ENCODE results near the gene HBQ1.
"Not testable (repeated sequence)": the region's sequence is repeated elsewhere in the genome, so short reads cannot be mapped to it uniquely, and the experiment has no call there.

HBQ1 gene

DNA sequence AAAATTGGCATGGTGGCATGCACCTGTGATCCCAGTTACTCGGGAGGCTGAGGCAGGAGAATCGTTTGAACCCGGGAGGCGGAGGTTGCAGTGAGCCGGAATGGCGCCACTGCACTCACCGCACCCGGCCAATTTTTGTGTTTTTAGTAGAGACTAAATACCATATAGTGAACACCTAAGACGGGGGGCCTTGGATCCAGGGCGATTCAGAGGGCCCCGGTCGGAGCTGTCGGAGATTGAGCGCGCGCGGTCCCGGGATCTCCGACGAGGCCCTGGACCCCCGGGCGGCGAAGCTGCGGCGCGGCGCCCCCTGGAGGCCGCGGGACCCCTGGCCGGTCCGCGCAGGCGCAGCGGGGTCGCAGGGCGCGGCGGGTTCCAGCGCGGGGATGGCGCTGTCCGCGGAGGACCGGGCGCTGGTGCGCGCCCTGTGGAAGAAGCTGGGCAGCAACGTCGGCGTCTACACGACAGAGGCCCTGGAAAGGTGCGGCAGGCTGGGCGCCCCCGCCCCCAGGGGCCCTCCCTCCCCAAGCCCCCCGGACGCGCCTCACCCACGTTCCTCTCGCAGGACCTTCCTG, at the start of gene HBQ1:
HBQ1 (plus strand) TSS at position 359 of the 575 bp plus-strand sequence; CDS start at position 387, 28 bp downstream.
- no peak for DNase-seq (ENCODE audit: low read depth in 2 of 2)

- no peak for DNase-seq (ENCODE audit: low read depth in 2 of 2)
These were observed 49.6 kb upstream of the HBQ1 start for GRCh38 chr16:130533-131173.

- DNase-seq (ENCODE audit: low read depth in 2 of 2): no peak
These were observed 48.1 kb upstream of the HBQ1 start for GRCh38 chr16:132120-132519.

DNA sequence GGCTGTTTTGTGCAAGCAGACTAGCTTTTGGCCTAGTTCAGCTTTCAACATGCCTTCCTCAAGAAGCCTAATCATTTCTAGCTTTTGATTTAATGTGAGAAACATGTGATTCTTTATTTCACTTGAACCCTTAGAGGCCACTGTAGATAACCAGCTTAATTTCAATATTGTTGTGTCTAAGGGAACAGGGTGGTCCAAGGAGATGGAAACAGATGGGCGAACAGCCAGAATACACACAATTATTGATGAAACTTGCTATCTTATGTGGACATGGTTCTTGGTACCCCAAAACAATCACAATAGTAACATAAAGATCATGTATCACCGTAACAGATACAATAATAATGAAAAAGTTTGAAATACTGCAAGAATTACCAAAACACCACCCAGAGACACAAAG, 46.5 kb upstream of the HBQ1 start:
- no peak for DNase-seq (ENCODE audit: low read depth in 2 of 2)

DNA sequence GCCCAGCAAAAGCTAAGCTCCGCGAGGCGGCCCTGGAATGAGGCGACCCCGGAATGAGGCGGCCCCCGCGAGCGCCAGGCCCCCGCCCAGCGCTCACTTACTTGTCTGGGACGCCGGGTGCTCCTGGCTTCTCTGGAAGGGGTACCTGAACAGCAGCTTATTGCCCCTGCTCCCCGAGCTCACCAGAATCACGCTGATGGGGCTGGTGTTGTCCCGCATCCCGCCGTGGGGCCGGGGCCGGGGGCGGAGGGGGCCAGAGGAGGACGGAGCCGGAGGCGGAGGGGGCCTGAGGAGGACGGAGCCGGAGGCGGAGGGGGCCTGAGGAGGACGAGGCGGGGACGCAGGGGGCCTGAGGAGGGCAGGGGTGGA, 42.2 kb upstream of the HBQ1 start:
- DNase-seq (ENCODE audit: low read depth in 2 of 2): no peak

- no peak for DNase-seq (ENCODE audit: low read depth in 2 of 2)
These were observed 39.9 kb upstream of the HBQ1 start for GRCh38 chr16:140175-140857.

GRCh38 chr16:142405-142967, 37.8 kb upstream of the HBQ1 start:
- DNase-seq (ENCODE audit: low read depth in 2 of 2): no peak

GRCh38 chr16:143047-143446, 37.2 kb upstream of the HBQ1 start:
- no peak for DNase-seq (ENCODE audit: low read depth in 2 of 2)

GRCh38 chr16:143456-143855, 36.8 kb upstream of the HBQ1 start:
- DNase-seq (ENCODE audit: low read depth in 2 of 2): no peak

GRCh38 chr16:144797-145252, 35.4 kb upstream of the HBQ1 start:
- no peak for DNase-seq (ENCODE audit: low read depth in 2 of 2)

DNA sequence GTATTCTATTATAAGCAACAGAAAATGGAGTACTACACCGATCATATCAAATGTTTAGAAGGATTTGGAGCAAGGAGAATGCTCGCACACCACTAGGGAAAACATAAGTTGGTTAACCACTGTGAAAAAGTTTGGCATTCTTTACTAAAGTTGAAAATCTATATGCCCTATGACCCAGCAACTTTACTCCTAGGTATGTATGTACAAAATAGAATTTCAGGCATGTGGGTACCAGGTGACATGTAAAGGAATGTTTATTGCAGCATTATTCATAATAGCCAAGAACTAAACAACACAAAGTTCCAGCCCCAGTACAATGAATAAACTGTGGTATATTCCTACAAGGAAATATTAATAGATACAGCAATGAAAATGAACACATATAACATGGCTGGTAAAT, 33.6 kb upstream of the HBQ1 start:
- no peak for DNase-seq (ENCODE audit: low read depth in 2 of 2)

DNA sequence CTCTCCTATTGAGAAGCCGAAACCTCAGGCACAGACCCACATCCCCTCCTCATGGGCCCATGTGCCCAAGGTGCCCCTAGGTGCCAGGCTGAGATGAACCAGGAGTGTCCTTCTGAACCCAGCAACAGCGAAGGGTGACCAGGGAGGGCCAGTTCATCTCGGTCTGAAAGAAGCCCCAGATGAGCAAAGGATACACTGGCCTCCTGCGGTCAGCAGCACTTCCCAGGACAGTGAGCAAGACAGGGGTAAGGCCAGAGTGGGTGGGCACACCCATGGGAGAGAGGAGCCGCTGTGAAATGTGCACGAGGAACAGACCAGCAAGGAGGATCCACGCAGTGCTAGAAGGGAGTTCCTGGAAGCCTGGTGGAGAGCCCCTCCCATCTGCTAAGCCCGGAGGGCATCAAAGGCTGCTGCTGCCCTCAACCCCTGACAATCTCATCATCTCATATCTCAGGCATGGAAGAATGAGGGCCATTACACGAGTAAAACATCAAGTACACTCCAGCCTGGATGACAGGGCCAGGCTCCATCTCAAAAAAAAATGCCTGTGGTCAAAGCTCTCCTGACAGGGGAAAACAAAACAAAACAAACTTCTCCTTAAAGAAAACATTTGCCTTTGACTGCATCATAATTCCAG, 31.1 kb upstream of the HBQ1 start:
- DNase-seq (ENCODE audit: low read depth in 2 of 2): no peak

GRCh38 chr16:152141-153128, 27.8 kb upstream of the HBQ1 start, which contains the start of gene HBZ:
Gene HBZ (plus strand): TSS chr16:152644. CDS start chr16:152910, 266 bp downstream.
- no peak for DNase-seq (ENCODE audit: low read depth in 2 of 2)

DNA sequence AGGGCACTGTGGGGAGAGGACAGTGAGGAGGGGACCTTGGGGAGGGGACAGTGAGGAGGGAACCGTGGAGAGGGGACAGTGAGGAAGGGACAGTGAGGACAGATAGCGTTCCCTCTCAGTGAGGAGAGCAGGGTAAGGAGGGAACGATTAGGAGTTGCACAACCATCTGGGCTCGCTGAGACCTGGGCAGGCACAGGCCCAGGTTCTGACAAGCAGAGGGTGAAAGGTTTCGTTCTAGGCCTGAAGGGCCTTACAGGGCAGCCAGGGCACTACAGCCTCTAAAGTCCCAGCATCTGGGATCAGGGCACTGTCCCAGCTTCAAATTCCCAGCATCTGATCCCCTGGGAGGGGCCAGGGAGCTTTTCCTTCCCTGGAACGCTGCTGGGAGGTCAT, 27.1 kb upstream of the HBQ1 start:
- DNase-seq (ENCODE audit: low read depth in 2 of 2): not testable (repeated sequence)

DNA sequence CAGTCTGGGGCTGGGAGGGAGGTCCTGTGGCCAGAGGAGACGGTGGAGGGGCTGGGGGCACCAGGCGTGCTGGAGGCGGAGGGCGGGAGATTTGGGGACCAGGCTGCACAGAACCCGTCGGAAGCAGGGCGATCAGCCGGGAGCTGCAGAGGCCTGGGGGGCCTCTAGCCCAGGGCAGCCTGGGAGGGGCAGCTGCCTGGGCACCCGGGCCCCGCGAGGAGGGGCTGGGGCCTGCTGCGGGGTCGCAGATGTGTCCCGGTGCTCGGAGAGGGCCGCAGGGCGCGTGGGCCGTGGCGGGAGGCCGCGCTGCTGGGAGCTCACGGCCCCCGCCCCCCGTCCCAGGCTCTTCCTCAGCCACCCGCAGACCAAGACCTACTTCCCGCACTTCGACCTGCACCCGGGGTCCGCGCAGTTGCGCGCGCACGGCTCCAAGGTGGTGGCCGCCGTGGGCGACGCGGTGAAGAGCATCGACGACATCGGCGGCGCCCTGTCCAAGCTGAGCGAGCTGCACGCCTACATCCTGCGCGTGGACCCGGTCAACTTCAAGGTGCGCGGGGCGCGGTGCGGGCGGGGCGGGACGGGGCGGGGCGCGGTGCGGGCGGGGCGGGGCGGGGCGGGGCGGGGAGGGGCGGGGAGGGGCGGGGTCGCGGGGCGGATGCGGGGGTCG, 26.6 kb upstream of the HBQ1 start:
- not testable (repeated sequence) for DNase-seq (ENCODE audit: low read depth in 2 of 2)

DNA sequence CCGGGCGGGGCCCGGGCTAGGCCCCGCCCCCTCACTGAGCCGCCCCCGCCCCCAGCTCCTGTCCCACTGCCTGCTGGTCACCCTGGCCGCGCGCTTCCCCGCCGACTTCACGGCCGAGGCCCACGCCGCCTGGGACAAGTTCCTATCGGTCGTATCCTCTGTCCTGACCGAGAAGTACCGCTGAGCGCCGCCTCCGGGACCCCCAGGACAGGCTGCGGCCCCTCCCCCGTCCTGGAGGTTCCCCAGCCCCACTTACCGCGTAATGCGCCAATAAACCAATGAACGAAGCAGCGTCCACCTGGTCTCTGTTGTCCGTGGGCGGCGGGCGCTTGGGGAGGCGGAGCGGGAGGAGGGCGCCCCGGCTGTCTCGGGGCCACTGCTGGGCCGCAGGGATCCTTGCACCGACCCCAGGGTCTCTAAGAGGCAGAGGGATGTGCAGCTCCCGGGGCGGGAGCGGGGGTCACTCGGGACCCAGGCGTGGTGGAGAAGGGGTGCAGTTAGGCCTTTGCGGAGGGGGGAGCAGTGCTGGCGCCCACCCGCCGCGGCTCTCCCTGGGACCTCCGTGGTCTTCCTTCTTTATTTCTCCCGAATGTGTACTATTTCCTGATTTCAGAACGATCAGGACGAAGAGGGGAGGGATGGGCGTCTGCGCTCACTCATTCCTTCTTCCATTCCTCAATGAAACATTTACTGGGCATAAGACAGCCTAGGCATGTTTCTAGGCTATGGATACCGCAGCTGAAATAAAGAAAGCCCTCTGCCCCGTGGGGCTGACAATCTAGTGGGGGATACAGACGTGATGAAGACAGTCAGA, 25.8 kb upstream of the HBQ1 start:
- no peak for DNase-seq (ENCODE audit: low read depth in 2 of 2)

- no peak for DNase-seq (ENCODE audit: low read depth in 2 of 2)
These were observed 25.2 kb upstream of the HBQ1 start for GRCh38 chr16:155031-155398.

DNA sequence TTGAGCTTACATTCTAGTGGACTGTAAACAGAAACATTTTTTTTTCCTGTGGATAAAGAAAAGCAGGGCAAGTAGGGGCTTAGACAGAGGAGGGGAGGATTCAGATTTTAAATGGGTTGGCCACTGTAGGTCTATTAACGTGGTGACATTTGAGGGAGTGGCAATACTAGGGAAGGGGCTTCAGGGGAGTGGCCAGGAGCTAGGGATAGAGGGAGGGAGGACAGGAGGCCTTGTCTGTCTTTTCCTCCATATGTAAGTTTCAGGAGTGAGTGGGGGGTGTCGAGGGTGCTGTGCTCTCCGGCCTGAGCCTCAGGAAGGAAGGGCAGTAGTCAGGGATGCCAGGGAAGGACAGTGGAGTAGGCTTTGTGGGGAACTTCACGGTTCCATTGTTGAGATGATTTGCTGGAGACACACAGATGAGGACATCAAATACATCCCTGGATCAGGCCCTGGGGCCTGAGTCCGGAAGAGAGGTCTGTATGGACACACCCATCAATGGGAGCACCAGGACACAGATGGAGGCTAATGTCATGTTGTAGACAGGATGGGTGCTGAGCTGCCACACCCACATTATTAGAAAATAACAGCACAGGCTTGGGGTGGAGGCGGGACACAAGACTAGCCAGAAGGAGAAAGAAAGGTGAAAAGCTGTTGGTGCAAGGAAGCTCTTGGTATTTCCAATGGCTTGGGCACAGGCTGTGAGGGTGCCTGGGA, 21.0 kb upstream of the HBQ1 start:
- no peak for DNase-seq (ENCODE audit: low read depth in 2 of 2)

DNA sequence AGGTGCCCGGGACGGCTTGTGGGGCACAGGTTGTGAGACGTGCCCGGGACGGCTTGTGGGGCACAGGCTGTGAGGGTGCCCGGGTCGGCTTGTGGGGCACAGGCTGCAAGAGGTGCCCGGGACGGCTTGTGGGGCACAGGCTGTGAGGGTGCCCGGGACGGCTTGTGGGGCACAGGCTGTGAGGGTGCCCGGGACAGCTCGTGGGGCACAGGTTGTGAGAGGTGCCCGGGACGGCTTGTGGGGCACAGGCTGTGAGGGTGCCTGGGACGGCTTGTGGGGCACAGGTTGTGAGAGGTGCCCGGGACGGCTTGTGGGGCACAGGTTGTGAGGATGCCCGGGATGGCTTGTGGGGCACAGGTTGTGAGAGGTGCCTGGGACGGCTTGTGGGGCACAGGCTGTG, 20.0 kb upstream of the HBQ1 start:
- DNase-seq (ENCODE audit: low read depth in 2 of 2): not testable (repeated sequence)
